Stimulated activated CD4-positive, alpha-beta T cell treated with anti-CD3 and anti-CD28 coated beads, Interleukin-4, amount 100 ng/mL, for 1 hour (primary cell): ENCODE data around the gene CTBP2.

Experiments
- DNase-seq: peaks from one replicate; pipeline ENCODE4 v3.0.0-alpha.2; 2020

CTBP2 gene

GRCh38 chr10:125034675-125035074 lies 125.7 kb downstream of the CTBP2 start:
- no peak for DNase-seq

- no peak for DNase-seq
Measured at GRCh38 chr10:125033146-125033924, 127.0 kb downstream of the CTBP2 start.

- no peak for DNase-seq
Measured at GRCh38 chr10:125032474-125033020, 127.8 kb downstream of the CTBP2 start.

GRCh38 chr10:125030567-125031197 lies 129.7 kb downstream of the CTBP2 start:
- DNase-seq, result no peak

- no peak for DNase-seq
Measured at GRCh38 chr10:125029584-125030242, 130.7 kb downstream of the CTBP2 start.

- DNase-seq, result no peak
Measured at GRCh38 chr10:125027871-125028869, 132.2 kb downstream of the CTBP2 start.

GRCh38 chr10:125026974-125027735 lies 133.2 kb downstream of the CTBP2 start:
- DNase-seq, result no peak

- no peak for DNase-seq
Measured at GRCh38 chr10:125026036-125026931, 134.1 kb downstream of the CTBP2 start.

- DNase-seq, result no peak
Measured at GRCh38 chr10:125025341-125025740, 135.0 kb downstream of the CTBP2 start.

GRCh38 chr10:125024497-125025234 lies 135.7 kb downstream of the CTBP2 start:
- no peak for DNase-seq

GRCh38 chr10:125023862-125024496 lies 136.4 kb downstream of the CTBP2 start:
- no peak for DNase-seq

- no peak for DNase-seq
Measured at GRCh38 chr10:125023255-125023654, 137.1 kb downstream of the CTBP2 start.

- DNase-seq, result no peak
Measured at GRCh38 chr10:125022671-125023070, 137.7 kb downstream of the CTBP2 start.

GRCh38 chr10:125021686-125022344 lies 138.5 kb downstream of the CTBP2 start:
- no peak for DNase-seq

- DNase-seq, result no peak
Measured at GRCh38 chr10:125020871-125021270, 139.5 kb downstream of the CTBP2 start.

GRCh38 chr10:125020386-125020785 lies 140.0 kb downstream of the CTBP2 start:
- DNase-seq, result no peak

GRCh38 chr10:125018576-125019143 lies 141.7 kb downstream of the CTBP2 start:
- no peak for DNase-seq
